GM19397 (cell line): ENCODE measurements around the gene PPIL1.

Source experiments
- ATAC-seq: cut with Tn5 transposase; IDR thresholded peaks from one replicate; pipeline ENCODE4 v1.9.1; 2021; ENCODE audit warnings: mild to moderate bottlenecking, moderate library complexity; ENCODE audit not compliant: unreplicated experiment

The PPIL1 gene

GRCh38 chr6:36836111-36837021 lies 38.2 kb downstream of the PPIL1 start:
- ATAC-seq, result no peak

GRCh38 chr6:36834576-36835341 lies 39.8 kb downstream of the PPIL1 start:
- ATAC-seq, result no peak

- ATAC-seq, result no peak
Observed at GRCh38 chr6:36833182-36833789, 41.3 kb downstream of the PPIL1 start.

- ATAC-seq, result no peak
Observed at GRCh38 chr6:36832313-36832712, 42.3 kb downstream of the PPIL1 start.

- no peak for ATAC-seq
Observed at GRCh38 chr6:36830577-36830976, 44.0 kb downstream of the PPIL1 start.

GRCh38 chr6:36829919-36830544 lies 44.6 kb downstream of the PPIL1 start:
- ATAC-seq, result no peak

- ATAC-seq, result no peak
Observed at GRCh38 chr6:36827261-36828079, 47.1 kb downstream of the PPIL1 start.

- ATAC-seq, result no peak
Observed at GRCh38 chr6:36826520-36827227, 47.9 kb downstream of the PPIL1 start.

GRCh38 chr6:36825994-36826393 lies 48.6 kb downstream of the PPIL1 start:
- no peak for ATAC-seq

GRCh38 chr6:36825452-36825851 lies 49.2 kb downstream of the PPIL1 start:
- no peak for ATAC-seq

GRCh38 chr6:36824253-36824652 lies 50.4 kb downstream of the PPIL1 start:
- ATAC-seq, result no peak

- ATAC-seq, result no peak
Observed at GRCh38 chr6:36823421-36824096, 51.0 kb downstream of the PPIL1 start.

GRCh38 chr6:36822506-36823269 lies 51.9 kb downstream of the PPIL1 start:
- ATAC-seq, result no peak

GRCh38 chr6:36821581-36822335 lies 52.8 kb downstream of the PPIL1 start:
- ATAC-seq, result no peak

GRCh38 chr6:36820700-36821580 lies 53.7 kb downstream of the PPIL1 start:
- no peak for ATAC-seq

- no peak for ATAC-seq
Observed at GRCh38 chr6:36818756-36819155, 55.8 kb downstream of the PPIL1 start.

GRCh38 chr6:36817847-36818246 lies 56.8 kb downstream of the PPIL1 start:
- ATAC-seq, result no peak
